ENCODE results near the gene RUFY1.

RUFY1 gene

DNA sequence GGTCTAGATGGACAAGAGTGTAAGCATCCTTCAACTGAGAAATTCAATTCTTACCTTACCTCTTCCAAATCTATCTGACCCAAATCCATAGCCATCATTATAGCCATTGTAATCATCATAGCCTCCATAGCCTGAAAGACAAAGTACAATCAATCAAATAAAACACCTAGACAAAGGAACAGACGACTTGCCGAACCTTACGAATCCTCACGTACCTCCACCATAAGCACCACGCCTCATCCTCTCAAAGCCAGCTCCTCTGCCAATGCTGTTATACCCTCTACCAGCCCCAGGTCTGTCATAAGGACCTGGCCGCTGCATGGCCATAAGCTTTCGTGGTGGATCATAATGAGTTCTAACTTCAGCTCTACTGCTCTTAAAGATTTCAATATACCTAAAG is 67.6 kb downstream of the RUFY1 start:
- H3K4me3 ChIP-seq (ENCODE audit: low read depth, low read length), result no peak overlapping the region
- TF ChIP-seq CTCF (IDR thresholded peaks at IDR 0.05; ENCODE audit: insufficient read depth, low read depth, low read length, missing control alignments), result no peak
- DNase-seq (ENCODE audit: low read depth), result no peak

- DNase-seq (ENCODE audit: low read depth), result no peak
- no peak for TF ChIP-seq CTCF (IDR thresholded peaks at IDR 0.05; ENCODE audit: insufficient read depth, low read depth, low read length, missing control alignments)
- H3K4me3 ChIP-seq (ENCODE audit: low read depth, low read length), result no peak overlapping the region; the same call in 1 of the 2 replicates
Observed at GRCh38 chr5:179618923-179619554, 68.7 kb downstream of the RUFY1 start.

- peak overlapping the region; percentile 86 for H3K4me3 ChIP-seq (ENCODE audit: low read depth, low read length)
- no peak for TF ChIP-seq CTCF (IDR thresholded peaks at IDR 0.05; ENCODE audit: insufficient read depth, low read depth, low read length, missing control alignments)
- DNase-seq (ENCODE audit: low read depth), result no peak
Observed at GRCh38 chr5:179619776-179620175, 69.4 kb downstream of the RUFY1 start.

DNA sequence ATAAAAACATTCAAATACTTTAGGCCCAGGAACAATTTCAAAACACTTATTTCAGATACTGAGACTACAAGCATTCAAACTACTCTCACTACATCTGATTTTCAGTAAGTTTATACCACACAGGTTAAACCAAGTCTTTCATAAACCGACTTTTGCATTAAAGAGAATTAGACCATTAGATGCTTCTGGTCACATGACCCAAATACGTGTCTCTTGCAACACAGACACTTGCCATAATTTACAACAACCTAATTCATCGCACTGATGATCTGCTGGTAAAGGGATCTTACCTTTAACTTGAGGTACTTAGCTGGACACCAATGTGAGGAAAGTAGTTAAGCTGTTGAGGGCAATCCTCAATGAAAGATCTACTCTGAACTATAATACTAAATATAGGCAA is 69.9 kb downstream of the RUFY1 start:
- DNase-seq (ENCODE audit: low read depth), result no peak
- no peak for TF ChIP-seq CTCF (IDR thresholded peaks at IDR 0.05; ENCODE audit: insufficient read depth, low read depth, low read length, missing control alignments)
- H3K4me3 ChIP-seq (ENCODE audit: low read depth, low read length), result peak overlapping the region; percentile 86

GRCh38 chr5:179620703-179621350 is 70.5 kb downstream of the RUFY1 start:
- peak overlapping the region; percentile 86 for H3K4me3 ChIP-seq (ENCODE audit: low read depth, low read length)
- no peak for DNase-seq (ENCODE audit: low read depth)

DNA sequence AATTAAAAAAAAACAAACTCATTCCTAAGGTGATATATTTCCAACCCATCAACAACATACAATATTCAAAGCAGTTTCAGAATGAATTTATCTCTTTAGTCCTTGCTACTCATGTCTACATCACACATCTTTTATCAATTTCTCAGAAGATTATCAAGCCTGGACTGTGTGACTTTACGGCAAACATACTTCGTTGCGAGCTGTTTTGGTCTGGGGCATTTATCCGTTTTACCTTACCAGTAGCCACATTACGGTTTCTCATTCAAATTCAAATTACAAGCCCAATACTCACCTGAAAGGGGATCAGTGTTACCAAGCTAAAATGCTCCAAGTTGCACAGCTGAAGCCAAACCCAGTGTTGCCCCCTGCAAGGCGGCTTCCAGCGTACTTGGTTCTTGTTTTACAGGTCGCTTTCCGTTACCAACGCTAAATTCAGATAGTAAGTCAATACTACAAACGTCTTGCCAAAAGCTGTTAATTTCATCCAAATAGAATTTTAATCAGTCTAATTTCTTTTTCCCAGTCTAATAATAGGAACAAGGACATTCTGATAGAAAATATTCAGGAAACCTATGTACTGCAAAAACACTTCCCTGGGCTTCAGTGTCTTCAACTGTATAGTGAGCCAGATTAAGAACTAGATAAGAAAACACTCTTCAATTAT is 71.3 kb downstream of the RUFY1 start:
- no peak for TF ChIP-seq CTCF (IDR thresholded peaks at IDR 0.05; ENCODE audit: insufficient read depth, low read depth, low read length, missing control alignments)
- no peak for DNase-seq (ENCODE audit: low read depth)
- H3K4me3 ChIP-seq (ENCODE audit: low read depth, low read length), result peak overlapping the region; percentile 86

More at GRCh38 chr5:179620703-179621350, 70.5 kb downstream of the RUFY1 start:
- no peak for TF ChIP-seq CTCF (IDR thresholded peaks at IDR 0.05; ENCODE audit: insufficient read depth, low read depth, low read length, missing control alignments)

Measured in GM12865 (cell line).